PC-9 (cell line): ENCODE results near the gene CD6. TPM values are rescaled to one million over a fixed set of nuclear protein-coding genes. Genes with fewer than 3 reads are reported as not detected.
A peak's percentile ranks its signal among the peaks of the same experiment; 100 is the strongest.

Source experiments
- BruUV-seq: library from RNA; stranded (reverse); fragments of 400-500 nt; replicated peaks from 2 replicates; lab custom pipeline; 2021; lab: Mats Ljungman, UMichigan
- CTCF ChIA-PET: fragments of 300-600 bp; sonication (Branson Sonifier 250); formaldehyde crosslinking; loops from one replicate; lab custom pipeline; 2022; ENCODE audit warnings: antibody characterized with exemption; lab: Charles Lee
- POLR2A ChIA-PET: fragments of 300-600 bp; sonication (Branson Sonifier 250); formaldehyde crosslinking; loops from one replicate; lab custom pipeline; 2022; ENCODE audit warnings: antibody characterized with exemption; ENCODE audit not compliant: unreplicated experiment; lab: Charles Lee
- DNase-seq, 2 experiments: peaks; one replicate each; pipeline versions ENCODE4 v3.0.0 to v3.0.0-alpha.2; 2015 to 2022; ENCODE audit warnings: mixed read lengths in 1 of 2
- H2AFZ ChIP-seq: fragments of 200-600 bp; sonication (generic); 2 replicates; pipeline ENCODE4 v1.8.1; 2017; ENCODE audit warnings: antibody characterized with exemption
- H3F3A ChIP-seq: fragments of 200-600 bp; sonication (generic); 2 replicates; pipeline ENCODE4 v1.8.1; 2017; ENCODE audit warnings: antibody characterized with exemption, mild to moderate bottlenecking, low read depth; ENCODE audit not compliant: insufficient read depth
- H3K27ac ChIP-seq: fragments of 200-600 bp; sonication (generic); 2 replicates; pipeline ENCODE4 v1.6.1; 2016; ENCODE audit warnings: mixed run types
- H3K27me3 ChIP-seq: fragments of 200-600 bp; sonication (generic); 2 replicates; pipeline ENCODE4 v1.6.1; 2016; ENCODE audit warnings: low read depth, mixed run types; ENCODE audit not compliant: insufficient read depth
- H3K36me3 ChIP-seq: fragments of 200-600 bp; sonication (generic); 2 replicates; pipeline ENCODE4 v1.6.1; 2016; ENCODE audit warnings: low read depth, mixed run types
- H3K4me1 ChIP-seq: fragments of 200-600 bp; sonication (generic); replicated peaks from 2 replicates; pipeline ENCODE4 v1.6.1; 2016; ENCODE audit warnings: mixed run types; ENCODE audit not compliant: insufficient read depth
- H3K4me2 ChIP-seq: fragments of 200-600 bp; sonication (generic); 2 replicates; pipeline ENCODE4 v1.6.1; 2017; ENCODE audit warnings: mixed run types
- H3K4me3 ChIP-seq: fragments of 200-600 bp; sonication (generic); 2 replicates; pipeline ENCODE4 v1.6.1; 2016; ENCODE audit warnings: mixed run types
- H3K79me2 ChIP-seq: fragments of 200-600 bp; sonication (generic); 2 replicates; pipeline ENCODE4 v1.6.1; 2017; ENCODE audit warnings: low read depth, mixed run types
- H3K9me2 ChIP-seq: fragments of 200-600 bp; sonication (generic); 2 replicates; pipeline ENCODE4 v1.8.1; 2017; ENCODE audit warnings: mild to moderate bottlenecking; ENCODE audit not compliant: insufficient read depth
- H3K9me3 ChIP-seq: fragments of 200-600 bp; sonication (generic); 2 replicates; pipeline ENCODE4 v1.8.1; 2016; ENCODE audit warnings: low read depth; ENCODE audit not compliant: insufficient read depth
- H4K20me1 ChIP-seq: fragments of 200-600 bp; sonication (generic); 2 replicates; pipeline ENCODE4 v1.8.1; 2017; ENCODE audit not compliant: insufficient read depth
- CTCF ChIP-seq: fragments of 200-600 bp; sonication (generic); conservative IDR thresholded peaks from 2 replicates; pipeline ENCODE4 v1.6.1; 2017; ENCODE audit warnings: mixed run types, antibody characterized with exemption, mild to moderate bottlenecking, moderate library complexity
- EZH2 ChIP-seq: fragments of 200-600 bp; sonication (generic); IDR thresholded peaks from 2 replicates; pipeline ENCODE4 v1.8.0; 2017; ENCODE audit warnings: antibody characterized with exemption, low read depth
- intact Hi-C: fragments of 100-400 bp; cut with micrococcal nuclease; formaldehyde crosslinking; loops from one replicate; pipeline ENCODE4 v1.10.0; 2022; ENCODE audit not compliant: unreplicated experiment
- total RNA-seq: library from RNA; stranded (reverse); gene quantifications from 2 replicates; pipeline ENCODE4 v1.2.3, GENCODE V29; 2021

CD6 gene
- total RNA-seq, 1 experiment from 2014 or later: 0.74 TPM

GRCh38 chr11:60932605-60933356, 38.7 kb upstream of the CD6 start:
- no peaks in the 10 kb centered on the region for H3K4me1 ChIP-seq
- no peak overlapping the region for H3K4me3 ChIP-seq
- intact Hi-C loops: no loop called here
- TF ChIP-seq EZH2: no peak
- no peak for TF ChIP-seq CTCF
- H3K36me3 ChIP-seq: no peaks in the 10 kb centered on the region
- no peak overlapping the region for H3K27ac ChIP-seq
- H3K9me2 ChIP-seq: no peaks in the 10 kb centered on the region
- no peaks in the 10 kb centered on the region for H4K20me1 ChIP-seq
- no peak overlapping the region for H3K4me2 ChIP-seq
- peak in 1 of 2 experiments; percentile 43 for DNase-seq
- no peaks in the 10 kb centered on the region for H3K27me3 ChIP-seq
- H3K79me2 ChIP-seq: no peaks in the 10 kb centered on the region
- no peaks in the 10 kb centered on the region for H3F3A ChIP-seq
- CTCF ChIA-PET: no interaction called here
- no TSS peak for BruUV-seq
- no peak overlapping the region for H2AFZ ChIP-seq
- H3K9me3 ChIP-seq: no peaks in the 10 kb centered on the region
- POLR2A ChIA-PET: no interaction called here

- no peaks in the 10 kb centered on the region for H3K27me3 ChIP-seq
- no peaks in the 10 kb centered on the region for H3K36me3 ChIP-seq
- no peak overlapping the region for H3K4me3 ChIP-seq
- no peaks in the 10 kb centered on the region for H3K79me2 ChIP-seq
- no peak for TF ChIP-seq EZH2
- TF ChIP-seq CTCF: no peak
- H3K4me2 ChIP-seq: no peak overlapping the region
- intact Hi-C loops: no loop called here
- no peaks in the 10 kb centered on the region for H3K4me1 ChIP-seq
- no peak overlapping the region for H3K27ac ChIP-seq
- DNase-seq: no peak
- POLR2A ChIA-PET: no interaction called here
- H4K20me1 ChIP-seq: no peaks in the 10 kb centered on the region
- BruUV-seq: no TSS peak
- no peaks in the 10 kb centered on the region for H3K9me2 ChIP-seq
- no peaks in the 10 kb centered on the region for H3K9me3 ChIP-seq
- no peaks in the 10 kb centered on the region for H3F3A ChIP-seq
- H2AFZ ChIP-seq: no peak overlapping the region
- CTCF ChIA-PET: no interaction called here
These were observed 37.9 kb upstream of the CD6 start for GRCh38 chr11:60933416-60934123.

GRCh38 chr11:60934124-60934789, 37.2 kb upstream of the CD6 start:
- BruUV-seq: no TSS peak
- POLR2A ChIA-PET: no interaction called here
- CTCF ChIA-PET: no interaction called here

More at GRCh38 chr11:60934124-60934789, 37.2 kb upstream of the CD6 start:
- intact Hi-C loops: no loop called here
- H4K20me1 ChIP-seq: no peaks in the 10 kb centered on the region
- H3K27me3 ChIP-seq: no peaks in the 10 kb centered on the region
- no peak for TF ChIP-seq CTCF
- no peak for TF ChIP-seq EZH2
- DNase-seq: peak in 1 of 2 experiments; percentile 20
- no peaks in the 10 kb centered on the region for H3K4me1 ChIP-seq
- H3K9me3 ChIP-seq: no peaks in the 10 kb centered on the region
- no peak overlapping the region for H2AFZ ChIP-seq
- H3K36me3 ChIP-seq: no peaks in the 10 kb centered on the region
- H3K27ac ChIP-seq: no peak overlapping the region
- no peaks in the 10 kb centered on the region for H3K9me2 ChIP-seq
- H3K79me2 ChIP-seq: no peaks in the 10 kb centered on the region
- no peak overlapping the region for H3K4me3 ChIP-seq
- H3F3A ChIP-seq: no peaks in the 10 kb centered on the region
- H3K4me2 ChIP-seq: no peak overlapping the region
